GM21423 (cell line): Measurements from ENCODE around the gene CD70.
"Not testable (repeated sequence)": the region's sequence is repeated elsewhere in the genome, so short reads cannot be mapped to it uniquely, and the experiment has no call there.

Experiments used
- ATAC-seq: cut with Tn5 transposase; IDR thresholded peaks from one replicate; pipeline ENCODE4 v1.9.1; 2021; ENCODE audit warnings: mild to moderate bottlenecking, moderate library complexity; ENCODE audit not compliant: unreplicated experiment

The CD70 gene

DNA sequence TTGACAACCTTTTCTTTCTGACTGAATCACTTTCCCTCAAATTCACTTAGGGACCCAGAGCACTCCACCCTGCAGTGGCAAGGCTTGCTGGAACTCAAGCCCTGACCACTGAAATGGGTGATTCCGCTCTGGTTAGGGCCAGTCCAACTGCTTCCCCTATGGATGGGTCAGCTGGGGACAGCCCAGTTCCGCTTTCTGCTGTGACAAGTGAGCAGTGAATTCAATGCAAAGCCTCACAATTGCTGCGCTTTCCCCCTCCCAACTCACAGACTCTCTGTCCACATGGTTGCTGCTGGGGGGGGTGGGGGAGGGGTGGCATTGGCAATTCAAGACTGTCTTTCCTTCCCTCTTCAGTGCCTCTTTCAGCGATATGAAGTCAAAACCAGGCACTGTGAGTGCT is 18.7 kb downstream of the CD70 start:
- no peak for ATAC-seq

- no peak for ATAC-seq
Measured at GRCh38 chr19:6571167-6571566, 19.8 kb downstream of the CD70 start.

- ATAC-seq: no peak
Measured at GRCh38 chr19:6570764-6571163, 20.2 kb downstream of the CD70 start.

DNA sequence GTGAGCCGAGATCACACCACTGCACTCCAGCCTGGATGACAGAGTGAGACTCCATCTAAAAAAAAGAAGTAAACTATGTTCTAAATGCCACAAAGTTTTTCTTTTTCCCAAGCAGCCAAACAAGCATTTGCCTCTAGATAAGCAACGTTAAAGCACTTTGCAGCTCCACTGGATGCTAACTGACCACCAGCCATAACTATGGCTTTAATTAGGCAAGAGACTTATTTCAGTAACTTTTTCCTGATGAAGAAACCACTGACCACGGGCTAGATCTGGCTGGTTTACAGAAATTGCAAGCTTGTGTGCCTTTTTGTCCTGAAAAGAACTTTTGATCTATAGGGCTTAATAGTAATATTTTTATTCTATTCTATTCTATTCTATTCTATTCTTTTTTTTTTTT is 22.1 kb downstream of the CD70 start:
- no peak for ATAC-seq

DNA sequence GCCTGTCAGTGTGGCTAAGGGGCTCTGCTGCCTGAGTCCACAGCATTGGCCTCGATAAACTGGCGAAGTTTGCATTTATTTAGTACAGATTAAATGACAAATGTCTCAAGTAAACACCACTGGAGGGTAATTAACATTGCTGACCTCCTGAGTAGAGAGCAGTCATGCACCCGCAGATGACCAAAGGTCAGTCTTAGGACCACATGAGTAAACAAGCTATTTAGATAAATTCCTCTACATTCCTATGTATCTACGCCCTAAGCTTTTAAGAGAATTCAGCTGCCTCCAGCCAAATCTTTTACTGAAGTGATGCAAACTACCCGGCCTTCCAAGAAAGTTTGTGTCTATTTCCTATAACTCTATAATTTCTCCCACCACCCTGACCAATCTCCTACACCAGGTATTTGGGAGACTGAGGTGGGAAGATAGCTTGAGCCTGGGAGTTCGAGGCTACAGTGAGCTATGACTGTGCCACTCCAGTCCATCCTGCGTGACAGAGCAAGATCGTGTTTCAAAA is 22.9 kb downstream of the CD70 start:
- ATAC-seq: no peak

DNA sequence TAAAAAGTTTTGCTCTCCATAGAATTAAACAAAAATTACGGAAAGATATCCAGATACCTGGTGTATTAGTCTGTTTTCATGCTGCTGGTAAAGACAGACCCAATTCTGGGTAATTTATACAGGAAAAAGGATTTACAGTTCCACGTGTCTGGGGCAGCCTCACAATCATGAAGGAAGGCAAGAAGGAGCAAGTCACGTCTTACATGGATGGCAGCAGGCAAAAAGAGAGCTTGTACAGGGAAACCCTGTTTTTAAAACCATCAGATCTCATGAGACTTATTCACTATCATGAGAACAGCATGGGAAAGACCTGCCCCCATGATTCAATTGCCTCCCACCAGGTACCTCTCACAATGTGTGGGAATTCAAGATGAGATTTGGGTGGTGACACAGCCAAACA is 24.2 kb downstream of the CD70 start:
- ATAC-seq: not testable (repeated sequence)

- no peak for ATAC-seq
Measured at GRCh38 chr19:6564393-6564792, 26.6 kb downstream of the CD70 start.

- ATAC-seq: not testable (repeated sequence)
Measured at GRCh38 chr19:6562437-6562836, 28.5 kb downstream of the CD70 start.

DNA sequence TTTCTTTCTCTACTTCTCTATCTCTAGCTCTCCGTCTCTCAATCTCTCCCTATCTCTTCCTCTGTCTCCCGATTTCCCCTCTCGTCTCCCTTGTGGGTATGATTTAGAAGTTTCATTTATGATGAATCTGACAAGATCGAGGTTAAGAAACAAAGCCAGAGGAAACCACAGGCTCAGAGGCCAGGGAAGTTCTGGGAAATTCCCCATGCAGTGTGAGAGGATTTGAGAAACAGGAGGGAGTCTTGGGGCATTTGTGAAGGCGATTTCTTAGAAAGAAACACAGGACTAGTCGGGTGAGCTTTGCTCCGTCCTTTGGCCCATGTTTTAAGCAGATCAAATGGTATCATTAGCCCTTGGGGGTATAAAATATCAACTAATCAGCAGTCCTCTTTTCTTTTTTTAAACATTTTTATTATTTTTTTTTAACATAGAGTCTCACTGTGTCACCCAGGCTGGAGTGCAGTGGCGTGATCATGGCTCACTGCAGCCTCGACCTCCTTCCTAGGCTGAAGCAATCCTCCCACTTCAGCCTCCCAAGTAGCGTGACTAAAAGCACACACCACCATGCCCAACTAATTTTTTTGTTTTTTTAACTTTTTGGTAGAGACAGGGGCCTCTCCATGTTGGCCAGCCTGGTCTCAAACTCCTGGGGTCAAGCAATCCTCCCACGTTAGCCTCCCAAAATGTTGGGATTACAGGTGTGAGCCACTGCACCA is 34.3 kb downstream of the CD70 start:
- no peak for ATAC-seq

GRCh38 chr19:6556043-6556449 is 34.9 kb downstream of the CD70 start:
- no peak for ATAC-seq

GRCh38 chr19:6551607-6552450 is 39.1 kb downstream of the CD70 start:
- ATAC-seq: no peak

DNA sequence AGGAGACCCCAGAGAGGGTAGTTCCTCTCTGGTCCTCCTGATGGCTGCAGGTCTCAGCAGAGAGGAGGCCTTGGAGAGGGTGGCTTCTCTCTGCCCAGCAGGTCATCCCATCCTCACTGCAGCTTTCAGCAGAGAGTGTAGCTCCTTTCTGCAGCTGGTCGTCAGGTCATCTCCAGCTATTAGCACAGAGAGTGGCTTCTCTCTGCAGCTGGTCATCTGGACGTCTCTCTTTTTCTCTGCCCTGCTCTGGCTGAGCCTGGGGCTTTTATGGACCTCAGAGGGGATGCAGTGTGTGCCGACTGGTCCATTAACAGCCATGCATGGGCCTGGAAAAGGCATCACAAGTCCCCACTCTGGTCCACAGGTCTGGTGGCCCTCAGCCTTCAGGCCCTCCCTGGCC is 39.9 kb downstream of the CD70 start:
- no peak for ATAC-seq

DNA sequence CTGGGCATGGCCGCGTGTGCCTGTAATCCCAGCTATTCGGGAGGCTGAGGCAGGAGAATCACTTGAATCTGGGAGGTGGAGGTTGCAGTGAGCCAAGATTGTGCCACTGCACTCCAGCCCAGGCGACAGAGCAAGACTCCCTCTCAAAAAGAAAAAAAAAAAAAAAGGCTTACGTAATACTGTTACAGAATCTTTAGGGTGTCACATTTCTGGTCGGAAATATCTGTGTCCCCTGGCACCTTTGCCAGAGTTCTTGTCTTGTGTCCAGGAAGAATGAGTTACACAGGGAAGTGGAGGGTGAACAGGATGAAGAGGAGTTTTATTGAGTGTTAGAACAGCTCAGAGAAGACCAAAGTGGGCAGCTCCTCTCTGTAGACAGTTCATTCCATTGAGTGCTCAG is 40.3 kb downstream of the CD70 start:
- ATAC-seq: not testable (repeated sequence)

- no peak for ATAC-seq
Measured at GRCh38 chr19:6543866-6544347, 47.0 kb downstream of the CD70 start.

DNA sequence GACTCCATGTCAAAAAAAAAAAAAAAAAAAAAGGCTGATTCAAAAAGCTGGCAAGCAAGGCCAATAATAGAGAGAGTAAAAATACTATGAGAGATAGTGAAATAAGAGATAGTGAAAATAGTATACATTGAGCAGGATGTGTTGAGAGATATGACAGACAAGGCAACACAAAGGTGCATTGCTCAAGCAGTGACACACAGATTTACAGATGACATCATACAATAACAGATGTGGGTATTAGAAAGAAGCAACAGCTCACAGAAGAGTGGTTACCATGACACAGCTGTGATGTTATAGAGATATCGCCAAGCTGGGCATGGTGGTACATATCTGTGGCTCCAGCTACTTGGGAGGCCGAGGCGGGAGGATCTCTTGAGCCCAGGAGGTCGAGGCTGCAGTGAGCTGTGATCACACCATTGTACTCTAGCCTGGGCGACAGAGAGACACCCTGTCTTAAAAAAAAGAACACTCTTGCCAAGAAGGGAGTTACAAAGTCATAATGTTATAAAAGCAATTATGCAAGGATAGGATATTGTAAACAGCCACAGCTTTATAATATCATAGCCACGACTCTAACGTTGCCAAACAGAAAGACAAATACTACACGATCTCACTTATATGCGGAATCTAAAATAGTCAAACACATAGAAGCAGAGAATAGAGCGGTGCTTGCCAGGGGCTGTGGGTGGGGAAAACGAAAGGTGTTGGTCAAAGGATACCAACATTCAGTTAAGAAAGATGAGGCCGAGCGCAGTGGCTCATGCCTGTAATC is 49.8 kb downstream of the CD70 start:
- no peak for ATAC-seq

GRCh38 chr19:6539514-6539913 is 51.4 kb downstream of the CD70 start:
- ATAC-seq: no peak
